GM23338 (cell line): ENCODE results near the gene DGKD. TPM values are rescaled to one million over a fixed set of nuclear protein-coding genes. Genes with fewer than 3 reads are reported as not detected.

Source experiments
- ATAC-seq: fragments of 200-7000 bp; cut with Tn5 transposase; 3 replicates; pipeline ENCODE4 v1.9.1; 2020
- DNase-seq: peaks from one replicate; pipeline ENCODE4 v3.0.0-alpha.2; 2015; ENCODE audit warnings: low spot score
- H2AFZ ChIP-seq: fragments of 200-600 bp; sonication (generic); 2 replicates; pipeline ENCODE4 v1.8.0; 2016; ENCODE audit warnings: antibody characterized with exemption, mild to moderate bottlenecking, moderate library complexity
- H3F3A ChIP-seq: fragments of 200-600 bp; sonication (generic); replicated peaks from 2 replicates; pipeline ENCODE4 v1.8.0; 2017; ENCODE audit warnings: antibody characterized with exemption, mixed run types, low read depth
- H3K27ac ChIP-seq: fragments of 200-600 bp; sonication (generic); 2 replicates; pipeline ENCODE4 v1.6.1; 2016; ENCODE audit warnings: low read depth
- H3K27me3 ChIP-seq: fragments of 200-600 bp; sonication (generic); 2 replicates; pipeline ENCODE4 v1.8.0; 2016; ENCODE audit warnings: mild to moderate bottlenecking, mixed run types, moderate library complexity; ENCODE audit not compliant: insufficient read depth
- H3K36me3 ChIP-seq: fragments of 200-600 bp; sonication (generic); 2 replicates; pipeline ENCODE4 v1.8.0; 2016; ENCODE audit warnings: mild to moderate bottlenecking; ENCODE audit not compliant: insufficient read depth
- H3K4me1 ChIP-seq: fragments of 200-600 bp; sonication (generic); 2 replicates; pipeline ENCODE4 v1.8.0; 2016; ENCODE audit warnings: mild to moderate bottlenecking, moderate library complexity; ENCODE audit not compliant: insufficient read depth
- H3K4me2 ChIP-seq: fragments of 200-600 bp; sonication (generic); 2 replicates; pipeline ENCODE4 v1.7.1; 2017; ENCODE audit warnings: mixed run types
- H3K4me3 ChIP-seq: fragments of 200-600 bp; sonication (generic); 2 replicates; pipeline ENCODE4 v1.6.1; 2016; ENCODE audit warnings: mixed run types
- H3K79me2 ChIP-seq: fragments of 200-600 bp; sonication (generic); replicated peaks from 2 replicates; pipeline ENCODE4 v1.8.0; 2017; ENCODE audit warnings: mild to moderate bottlenecking; ENCODE audit not compliant: insufficient read depth
- H3K9me2 ChIP-seq: fragments of 200-600 bp; sonication (generic); 2 replicates; pipeline ENCODE4 v1.8.0; 2017; ENCODE audit not compliant: insufficient read depth
- H4K20me1 ChIP-seq: fragments of 200-600 bp; sonication (generic); replicated peaks from 2 replicates; pipeline ENCODE4 v1.8.0; 2017; ENCODE audit warnings: mild to moderate bottlenecking; ENCODE audit not compliant: insufficient read depth
- H3K27ac Mint-ChIP-seq: 2 replicates; pipeline ENCODE4 v1.8.0; 2020; ENCODE audit warnings: inconsistent platforms, mild to moderate bottlenecking, moderate library complexity, mixed read lengths
- H3K27me3 Mint-ChIP-seq: 3 replicates; pipeline ENCODE4 v1.8.0; 2022; ENCODE audit warnings: low read depth, mild to moderate bottlenecking, moderate library complexity, mixed read lengths, inconsistent platforms; ENCODE audit not compliant: insufficient read depth, poor library complexity
- H3K36me3 Mint-ChIP-seq: 3 replicates; pipeline ENCODE4 v1.8.0; 2021; ENCODE audit warnings: low read depth, mild to moderate bottlenecking, inconsistent platforms, moderate library complexity, mixed read lengths
- H3K4me1 Mint-ChIP-seq: 3 replicates; pipeline ENCODE4 v1.8.0; 2020; ENCODE audit warnings: mild to moderate bottlenecking, inconsistent platforms, mixed read lengths
- H3K4me3 Mint-ChIP-seq: 3 replicates; pipeline ENCODE4 v1.8.0; 2021; ENCODE audit warnings: moderate library complexity, mild to moderate bottlenecking, inconsistent platforms, mixed read lengths
- H3K9me3 Mint-ChIP-seq: 3 replicates; pipeline ENCODE4 v1.8.0; 2020; ENCODE audit warnings: moderate library complexity, mild to moderate bottlenecking, inconsistent platforms, mixed read lengths
- CREB1 ChIP-seq: fragments of 250-450 bp; sonication (Bioruptor Pico); IDR thresholded peaks from 2 replicates; pipeline ENCODE4 v1.5.0; 2020; ENCODE audit warnings: low read depth, mild to moderate bottlenecking, moderate library complexity
- EZH2phosphoT487 ChIP-seq: fragments of 200-600 bp; sonication (generic); IDR thresholded peaks from one replicate; pipeline ENCODE4 v1.8.1; 2018; ENCODE audit warnings: antibody characterized with exemption; ENCODE audit not compliant: unreplicated experiment
- JUNB ChIP-seq: IDR thresholded peaks from one replicate; pipeline ENCODE4 v1.6.1; 2016; ENCODE audit warnings: antibody characterized with exemption; ENCODE audit not compliant: unreplicated experiment
- NANOG ChIP-seq: IDR thresholded peaks from 2 replicates; pipeline ENCODE4 v1.6.1; 2016; ENCODE audit warnings: antibody characterized with exemption, borderline replicate concordance
- POLR2AphosphoS5 ChIP-seq: IDR thresholded peaks from 2 replicates; pipeline ENCODE4 v1.6.1; 2016; ENCODE audit warnings: antibody characterized with exemption, low read depth
- ZNF114 ChIP-seq: fragments of 250-450 bp; sonication (Bioruptor Pico); IDR thresholded peaks from 2 replicates; pipeline ENCODE4 v1.5.0; 2020; ENCODE audit warnings: mild to moderate bottlenecking, moderate library complexity
- ZNF331 ChIP-seq: fragments of 250-450 bp; sonication (Bioruptor Pico); IDR thresholded peaks from 2 replicates; pipeline ENCODE4 v1.5.0; 2020; ENCODE audit warnings: low read depth, mild to moderate bottlenecking, moderate library complexity
- polyA plus RNA-seq: library from polyadenylated mRNA; unstranded; fragments of >200 nt; fragmentation: Nextera tagmentation; extraction: Ambion mirVana; gene quantifications from 2 replicates; pipeline ENCODE4 v1.2.1, GENCODE V29; 2016
- total RNA-seq: library from RNA; depleted of rRNA; stranded (reverse); fragments of >200 nt; shearing (Covaris generic); gene quantifications from 2 replicates; pipeline ENCODE4 v1.2.3, GENCODE V29; 2014
- TF ChIP-seq, protein P1 (sequence below): IDR thresholded peaks from 2 replicates; pipeline ENCODE4 v1.6.1; 2016; ENCODE audit warnings: antibody characterized with exemption
- TF ChIP-seq, protein P2 (sequence below), 2 experiments: fragments of 200-600 bp in 1 of 2; sonication (generic) in 1 of 2; conservative IDR thresholded peaks; 2 replicates each; pipeline versions ENCODE4 v1.5.1 to v1.6.1; 2016 to 2017; ENCODE audit warnings: antibody characterized with exemption in 2 of 2, low read depth in 2 of 2, mild to moderate bottlenecking in 2 of 2, moderate library complexity in 1 of 2
- TF ChIP-seq, protein P3 (sequence below): IDR thresholded peaks from one replicate; pipeline ENCODE4 v1.6.1; 2018; ENCODE audit warnings: antibody characterized with exemption; ENCODE audit not compliant: unreplicated experiment

Gene DGKD
- total and polyA plus RNA-seq, 2 experiments from 2014 or later: 11.1 to 23.4 TPM

DNA sequence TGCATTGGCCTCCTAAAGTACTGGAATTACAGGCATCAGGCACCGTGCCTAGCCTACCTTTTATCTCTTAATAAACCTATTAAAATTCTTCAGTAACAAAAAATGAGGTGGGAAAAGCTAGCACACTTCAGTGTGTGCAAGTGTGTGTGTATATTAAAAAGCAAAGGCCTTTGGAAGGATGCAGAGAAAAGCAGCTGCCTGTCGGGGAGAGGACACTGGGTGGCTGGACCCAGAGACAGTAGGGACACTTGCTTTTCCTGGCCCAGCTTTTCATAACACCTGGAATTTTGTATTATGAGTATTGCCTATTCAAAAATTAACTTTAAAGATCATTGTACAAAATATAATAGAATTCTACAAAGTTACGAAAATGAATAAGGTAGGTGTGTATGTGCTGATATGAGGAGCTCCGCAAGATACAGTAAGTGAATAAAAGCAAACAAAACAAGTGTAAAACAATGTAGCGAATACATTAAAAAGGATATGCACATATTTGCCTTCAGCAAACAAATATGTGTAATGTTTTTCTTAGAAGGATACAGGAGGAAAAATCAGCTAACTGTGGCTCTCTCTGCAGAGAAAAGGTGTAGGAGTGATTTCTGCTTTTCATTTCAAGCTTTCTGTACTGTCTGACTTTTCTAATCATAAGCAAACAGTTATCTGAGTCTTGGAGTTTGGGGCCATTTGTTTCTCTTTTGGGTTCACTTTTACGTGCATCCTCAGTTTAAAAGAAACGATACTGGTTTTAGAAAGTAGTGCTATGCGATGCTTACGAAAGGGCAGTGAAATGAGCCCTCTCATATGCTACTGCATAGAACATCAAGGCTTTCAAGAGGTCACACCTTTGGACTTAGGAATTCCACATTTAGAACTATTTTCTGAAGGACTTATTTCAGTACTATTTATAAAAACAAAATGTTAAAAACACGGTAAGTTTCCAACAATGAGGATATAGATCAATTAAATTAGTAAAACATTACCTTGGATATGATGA lies 141.5 kb downstream of the DGKD start:
- Mint-ChIP-seq H3K4me3 (no peak overlapping the region), H3K27ac (no peak overlapping the region), H3K4me1 (peaks cover 7% of the 10 kb centered on the region; the same call in 2 of the 3 replicates), H3K27me3 (no peaks in the 10 kb centered on the region), H3K9me3 (no peaks in the 10 kb centered on the region), H3K36me3 (no peaks in the 10 kb centered on the region; the same call in 2 of the 3 replicates)
- Histone ChIP-seq H3K36me3 (no peaks in the 10 kb centered on the region), H3K27me3 (no peaks in the 10 kb centered on the region), H4K20me1 (no peaks in the 10 kb centered on the region), H3K4me3 (no peak overlapping the region), H3K9me2 (no peaks in the 10 kb centered on the region), H3F3A (no peaks in the 10 kb centered on the region), H3K4me1 (no peaks in the 10 kb centered on the region), H3K27ac (no peak overlapping the region), H3K4me2 (no peak overlapping the region), H2AFZ (no peak overlapping the region), H3K79me2 (no peaks in the 10 kb centered on the region)
- DNase-seq (no peak), ATAC-seq (no peak)
- TF ChIP-seq, protein P1, sequence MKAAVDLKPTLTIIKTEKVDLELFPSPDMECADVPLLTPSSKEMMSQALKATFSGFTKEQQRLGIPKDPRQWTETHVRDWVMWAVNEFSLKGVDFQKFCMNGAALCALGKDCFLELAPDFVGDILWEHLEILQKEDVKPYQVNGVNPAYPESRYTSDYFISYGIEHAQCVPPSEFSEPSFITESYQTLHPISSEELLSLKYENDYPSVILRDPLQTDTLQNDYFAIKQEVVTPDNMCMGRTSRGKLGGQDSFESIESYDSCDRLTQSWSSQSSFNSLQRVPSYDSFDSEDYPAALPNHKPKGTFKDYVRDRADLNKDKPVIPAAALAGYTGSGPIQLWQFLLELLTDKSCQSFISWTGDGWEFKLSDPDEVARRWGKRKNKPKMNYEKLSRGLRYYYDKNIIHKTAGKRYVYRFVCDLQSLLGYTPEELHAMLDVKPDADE: no peak
- TF ChIP-seq POLR2AphosphoS5 (no peak), JUNB (no peak), NANOG (no peak), ZNF114 (CRISPR knock-in tag) (no peak), ZNF331 (CRISPR knock-in tag) (no peak), CREB1 (CRISPR knock-in tag) (no peak)

DNA sequence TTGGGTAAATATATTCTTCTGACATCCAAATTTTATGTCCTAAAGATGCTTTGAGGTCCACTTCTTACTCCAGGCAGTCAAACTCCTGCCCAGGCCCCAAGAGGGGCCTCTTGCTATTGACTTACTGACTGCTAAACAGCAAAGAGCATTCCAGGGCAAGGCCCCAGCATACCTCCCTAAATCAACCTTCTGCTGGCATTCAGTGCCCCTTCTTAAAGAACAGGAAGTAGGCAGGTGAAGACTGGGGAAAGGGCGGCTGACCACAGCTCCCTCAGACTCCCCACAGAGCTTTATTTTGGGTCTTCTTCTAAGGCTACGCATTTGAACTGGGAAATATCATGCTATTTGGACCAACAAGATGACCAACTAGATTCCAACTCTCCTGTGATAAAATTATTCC lies 143.4 kb downstream of the DGKD start:
- peaks cover 7% of the 10 kb centered on the region; the same call in 2 of the 3 replicates for H3K4me1 Mint-ChIP-seq
- peak; percentile 44; the same call in 1 of the 3 replicates for ATAC-seq
- no peak for TF ChIP-seq POLR2AphosphoS5
- no peak for TF ChIP-seq CREB1 (CRISPR knock-in tag)
- TF ChIP-seq, protein P2, sequence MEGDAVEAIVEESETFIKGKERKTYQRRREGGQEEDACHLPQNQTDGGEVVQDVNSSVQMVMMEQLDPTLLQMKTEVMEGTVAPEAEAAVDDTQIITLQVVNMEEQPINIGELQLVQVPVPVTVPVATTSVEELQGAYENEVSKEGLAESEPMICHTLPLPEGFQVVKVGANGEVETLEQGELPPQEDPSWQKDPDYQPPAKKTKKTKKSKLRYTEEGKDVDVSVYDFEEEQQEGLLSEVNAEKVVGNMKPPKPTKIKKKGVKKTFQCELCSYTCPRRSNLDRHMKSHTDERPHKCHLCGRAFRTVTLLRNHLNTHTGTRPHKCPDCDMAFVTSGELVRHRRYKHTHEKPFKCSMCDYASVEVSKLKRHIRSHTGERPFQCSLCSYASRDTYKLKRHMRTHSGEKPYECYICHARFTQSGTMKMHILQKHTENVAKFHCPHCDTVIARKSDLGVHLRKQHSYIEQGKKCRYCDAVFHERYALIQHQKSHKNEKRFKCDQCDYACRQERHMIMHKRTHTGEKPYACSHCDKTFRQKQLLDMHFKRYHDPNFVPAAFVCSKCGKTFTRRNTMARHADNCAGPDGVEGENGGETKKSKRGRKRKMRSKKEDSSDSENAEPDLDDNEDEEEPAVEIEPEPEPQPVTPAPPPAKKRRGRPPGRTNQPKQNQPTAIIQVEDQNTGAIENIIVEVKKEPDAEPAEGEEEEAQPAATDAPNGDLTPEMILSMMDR (conservative IDR thresholded peaks at IDR 0.05; ENCODE audit: low read depth in 2 of 2): no peak
- TF ChIP-seq, protein P3, sequence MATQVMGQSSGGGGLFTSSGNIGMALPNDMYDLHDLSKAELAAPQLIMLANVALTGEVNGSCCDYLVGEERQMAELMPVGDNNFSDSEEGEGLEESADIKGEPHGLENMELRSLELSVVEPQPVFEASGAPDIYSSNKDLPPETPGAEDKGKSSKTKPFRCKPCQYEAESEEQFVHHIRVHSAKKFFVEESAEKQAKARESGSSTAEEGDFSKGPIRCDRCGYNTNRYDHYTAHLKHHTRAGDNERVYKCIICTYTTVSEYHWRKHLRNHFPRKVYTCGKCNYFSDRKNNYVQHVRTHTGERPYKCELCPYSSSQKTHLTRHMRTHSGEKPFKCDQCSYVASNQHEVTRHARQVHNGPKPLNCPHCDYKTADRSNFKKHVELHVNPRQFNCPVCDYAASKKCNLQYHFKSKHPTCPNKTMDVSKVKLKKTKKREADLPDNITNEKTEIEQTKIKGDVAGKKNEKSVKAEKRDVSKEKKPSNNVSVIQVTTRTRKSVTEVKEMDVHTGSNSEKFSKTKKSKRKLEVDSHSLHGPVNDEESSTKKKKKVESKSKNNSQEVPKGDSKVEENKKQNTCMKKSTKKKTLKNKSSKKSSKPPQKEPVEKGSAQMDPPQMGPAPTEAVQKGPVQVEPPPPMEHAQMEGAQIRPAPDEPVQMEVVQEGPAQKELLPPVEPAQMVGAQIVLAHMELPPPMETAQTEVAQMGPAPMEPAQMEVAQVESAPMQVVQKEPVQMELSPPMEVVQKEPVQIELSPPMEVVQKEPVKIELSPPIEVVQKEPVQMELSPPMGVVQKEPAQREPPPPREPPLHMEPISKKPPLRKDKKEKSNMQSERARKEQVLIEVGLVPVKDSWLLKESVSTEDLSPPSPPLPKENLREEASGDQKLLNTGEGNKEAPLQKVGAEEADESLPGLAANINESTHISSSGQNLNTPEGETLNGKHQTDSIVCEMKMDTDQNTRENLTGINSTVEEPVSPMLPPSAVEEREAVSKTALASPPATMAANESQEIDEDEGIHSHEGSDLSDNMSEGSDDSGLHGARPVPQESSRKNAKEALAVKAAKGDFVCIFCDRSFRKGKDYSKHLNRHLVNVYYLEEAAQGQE: no peak
- no peak for TF ChIP-seq ZNF114 (CRISPR knock-in tag)
- TF ChIP-seq EZH2phosphoT487: no peak
- TF ChIP-seq ZNF331 (CRISPR knock-in tag): no peak

More for the DNA sequence above, 143.4 kb downstream of the DGKD start:
- Histone ChIP-seq H3K4me3 (no peak overlapping the region), H3K27ac (no peak overlapping the region), H3K36me3 (no peaks in the 10 kb centered on the region), H2AFZ (no peak overlapping the region), H3K9me2 (no peaks in the 10 kb centered on the region), H3K4me1 (no peaks in the 10 kb centered on the region), H3K4me2 (no peak overlapping the region), H3K79me2 (no peaks in the 10 kb centered on the region), H3K27me3 (no peaks in the 10 kb centered on the region), H3F3A (no peaks in the 10 kb centered on the region), H4K20me1 (no peaks in the 10 kb centered on the region)
- Mint-ChIP-seq H3K27me3 (no peaks in the 10 kb centered on the region), H3K36me3 (peaks cover 2% of the 10 kb centered on the region; the same call in 2 of the 3 replicates), H3K9me3 (peaks cover 1% of the 10 kb centered on the region; the same call in 1 of the 3 replicates), H3K27ac (no peak overlapping the region), H3K4me3 (no peak overlapping the region)
- no peak for DNase-seq
